ENCODE results near the gene KCNMB1. TPM values are rescaled to one million over a fixed set of nuclear protein-coding genes. Genes with fewer than 3 reads are reported as not detected.

KCNMB1 gene
- polyA plus RNA-seq, 1 donor from 2014 or later, result not detected

- Histone ChIP-seq H3K27me3 (ENCODE audit: insufficient read depth, low read depth, low read length) (no peaks in the 10 kb centered on the region), H3K4me3 (ENCODE audit: low read length) (no peak overlapping the region), H3F3A (ENCODE audit: insufficient read depth, low read length, poor library complexity, severe bottlenecking) (no peaks in the 10 kb centered on the region), H2AFZ (ENCODE audit: low read depth, low read length) (no peak overlapping the region), H3K9ac (ENCODE audit: low read length) (no peak overlapping the region), H3K27ac (ENCODE audit: low read length) (no peak overlapping the region), H3K9me3 (ENCODE audit: low read length) (no peaks in the 10 kb centered on the region), H3K9me2 (ENCODE audit: insufficient read depth, low read length) (no peaks in the 10 kb centered on the region), H3K4me2 (ENCODE audit: low read length) (no peak overlapping the region), H4K20me1 (ENCODE audit: insufficient read depth) (no peaks in the 10 kb centered on the region), H3K36me3 (ENCODE audit: insufficient read depth, low read length) (no peaks in the 10 kb centered on the region), H3K79me2 (replicated peaks; ENCODE audit: insufficient read depth, low read length) (no peaks in the 10 kb centered on the region)
- TF ChIP-seq POLR2AphosphoS5 (IDR thresholded peaks at IDR 0.05), result no peak
- TF ChIP-seq CTCF (IDR thresholded peaks at IDR 0.05; ENCODE audit: poor library complexity, severe bottlenecking), result no peak
- TF ChIP-seq TAF1 (IDR thresholded peaks at IDR 0.05; ENCODE audit: low read depth), result no peak
- TF ChIP-seq REST (IDR thresholded peaks at IDR 0.05; ENCODE audit: borderline replicate concordance), result no peak
- TF ChIP-seq MXI1 (conservative IDR thresholded peaks at IDR 0.05; ENCODE audit: poor library complexity, severe bottlenecking), result no peak
- TF ChIP-seq SMC3 (conservative IDR thresholded peaks at IDR 0.05; ENCODE audit: poor library complexity), result no peak
- no peak for TF ChIP-seq EZH2 (IDR thresholded peaks at IDR 0.05; ENCODE audit: borderline replicate concordance, insufficient read depth, low read length, poor library complexity, severe bottlenecking)
- TF ChIP-seq EP300 (conservative IDR thresholded peaks at IDR 0.05; ENCODE audit: poor library complexity, severe bottlenecking), result no peak
- no peak for TF ChIP-seq RAD21 (conservative IDR thresholded peaks at IDR 0.05)
These were observed 19.9 kb upstream of the KCNMB1 start for GRCh38 chr5:170408877-170409660.

- Histone ChIP-seq H3K4me3 (ENCODE audit: low read length) (no peak overlapping the region), H3K27ac (ENCODE audit: low read length) (no peak overlapping the region)
These were observed 19.1 kb upstream of the KCNMB1 start for GRCh38 chr5:170408226-170408625.

More at GRCh38 chr5:170408226-170408625, 19.1 kb upstream of the KCNMB1 start:
- H3K79me2 ChIP-seq (replicated peaks; ENCODE audit: insufficient read depth, low read length), result no peaks in the 10 kb centered on the region
- H3K9me2 ChIP-seq (ENCODE audit: insufficient read depth, low read length), result no peaks in the 10 kb centered on the region
- H3K27me3 ChIP-seq (ENCODE audit: insufficient read depth, low read depth, low read length), result no peaks in the 10 kb centered on the region
- no peaks in the 10 kb centered on the region for H4K20me1 ChIP-seq (ENCODE audit: insufficient read depth)
- H3K4me2 ChIP-seq (ENCODE audit: low read length), result no peak overlapping the region
- no peak overlapping the region for H3K9ac ChIP-seq (ENCODE audit: low read length)
- H3K9me3 ChIP-seq (ENCODE audit: low read length), result no peaks in the 10 kb centered on the region
- H2AFZ ChIP-seq (ENCODE audit: low read depth, low read length), result no peak overlapping the region
- no peak for TF ChIP-seq EZH2 (IDR thresholded peaks at IDR 0.05; ENCODE audit: borderline replicate concordance, insufficient read depth, low read length, poor library complexity, severe bottlenecking)
- TF ChIP-seq RAD21 (conservative IDR thresholded peaks at IDR 0.05), result no peak
- TF ChIP-seq EP300 (conservative IDR thresholded peaks at IDR 0.05; ENCODE audit: poor library complexity, severe bottlenecking), result no peak
- no peak for TF ChIP-seq MXI1 (conservative IDR thresholded peaks at IDR 0.05; ENCODE audit: poor library complexity, severe bottlenecking)
- TF ChIP-seq TAF1 (IDR thresholded peaks at IDR 0.05; ENCODE audit: low read depth), result no peak
- no peak for TF ChIP-seq REST (IDR thresholded peaks at IDR 0.05; ENCODE audit: borderline replicate concordance)
- TF ChIP-seq CTCF (IDR thresholded peaks at IDR 0.05; ENCODE audit: poor library complexity, severe bottlenecking), result no peak
- TF ChIP-seq POLR2AphosphoS5 (IDR thresholded peaks at IDR 0.05), result no peak
- TF ChIP-seq SMC3 (conservative IDR thresholded peaks at IDR 0.05; ENCODE audit: poor library complexity), result no peak
- no peaks in the 10 kb centered on the region for H3F3A ChIP-seq (ENCODE audit: insufficient read depth, low read length, poor library complexity, severe bottlenecking)
- no peaks in the 10 kb centered on the region for H3K36me3 ChIP-seq (ENCODE audit: insufficient read depth, low read length)
